ENCODE measurements around the gene PARN.

GRCh38 chr16:14416184-14416583, 213.9 kb downstream of the PARN start:
- TF ChIP-seq EZH2 (IDR thresholded peaks at IDR 0.05) (no peak), POLR2AphosphoS5 (IDR thresholded peaks at IDR 0.05; ENCODE audit: borderline replicate concordance, low read depth, low read length) (no peak)
